KOPT-K1 (cell line): ENCODE measurements around the gene NBPF3.
"Not testable (repeated sequence)": the region's sequence is repeated elsewhere in the genome, so short reads cannot be mapped to it uniquely, and the experiment has no call there.

Source experiments
- H3K27ac ChIP-seq: fragments of 200-600 bp; sonication (generic); 2 replicates; pipeline ENCODE4 v1.5.1; 2016; ENCODE audit warnings: antibody characterized with exemption, mild to moderate bottlenecking, low read depth, low read length; ENCODE audit not compliant: poor library complexity, severe bottlenecking
- H3K36me3 ChIP-seq: fragments of 200-600 bp; sonication (generic); 2 replicates; pipeline ENCODE4 v1.5.1; 2017; ENCODE audit warnings: antibody characterized with exemption, mild to moderate bottlenecking, low read length, moderate library complexity; ENCODE audit not compliant: insufficient read depth
- H3K9me3 ChIP-seq: fragments of 200-600 bp; sonication (generic); 2 replicates; pipeline ENCODE4 v1.5.1; 2017; ENCODE audit warnings: antibody characterized with exemption, low read length, mild to moderate bottlenecking; ENCODE audit not compliant: insufficient read depth, poor library complexity, severe bottlenecking

NBPF3 gene

GRCh38 chr1:21517660-21518480 lies 77.9 kb downstream of the NBPF3 start:
- no peak overlapping the region for H3K27ac ChIP-seq

GRCh38 chr1:21518774-21519455 lies 79.0 kb downstream of the NBPF3 start:
- no peak overlapping the region for H3K27ac ChIP-seq
- no peaks in the 10 kb centered on the region for H3K36me3 ChIP-seq
- H3K9me3 ChIP-seq, result no peaks in the 10 kb centered on the region

More at GRCh38 chr1:21517660-21518480, 77.9 kb downstream of the NBPF3 start:
- H3K36me3 ChIP-seq, result no peaks in the 10 kb centered on the region
- H3K9me3 ChIP-seq, result no peaks in the 10 kb centered on the region

- H3K36me3 ChIP-seq, H3K9me3 ChIP-seq, H3K27ac ChIP-seq: not testable (repeated sequence)
Measured at GRCh38 chr1:21519486-21520070, 79.6 kb downstream of the NBPF3 start.

GRCh38 chr1:21520899-21521716 lies 81.2 kb downstream of the NBPF3 start:
- H3K36me3 ChIP-seq, result no peaks in the 10 kb centered on the region
- H3K9me3 ChIP-seq, result no peaks in the 10 kb centered on the region
- H3K27ac ChIP-seq, result no peak overlapping the region

- Histone ChIP-seq H3K36me3 (no peaks in the 10 kb centered on the region), H3K27ac (no peak overlapping the region)
Measured at GRCh38 chr1:21521717-21522060, 81.8 kb downstream of the NBPF3 start.

GRCh38 chr1:21522525-21523038 lies 82.6 kb downstream of the NBPF3 start:
- no peak overlapping the region for H3K27ac ChIP-seq
- no peaks in the 10 kb centered on the region for H3K9me3 ChIP-seq

More at GRCh38 chr1:21521717-21522060, 81.8 kb downstream of the NBPF3 start:
- H3K9me3 ChIP-seq, result no peaks in the 10 kb centered on the region

GRCh38 chr1:21523297-21523813 lies 83.4 kb downstream of the NBPF3 start:
- no peaks in the 10 kb centered on the region for H3K36me3 ChIP-seq
- no peak overlapping the region for H3K27ac ChIP-seq
- H3K9me3 ChIP-seq, result no peaks in the 10 kb centered on the region

More at GRCh38 chr1:21522525-21523038, 82.6 kb downstream of the NBPF3 start:
- no peaks in the 10 kb centered on the region for H3K36me3 ChIP-seq

- H3K36me3 ChIP-seq, result no peaks in the 10 kb centered on the region
- H3K9me3 ChIP-seq, result no peaks in the 10 kb centered on the region
- no peak overlapping the region for H3K27ac ChIP-seq
Measured at GRCh38 chr1:21524220-21524619, 84.3 kb downstream of the NBPF3 start.

- no peaks in the 10 kb centered on the region for H3K9me3 ChIP-seq
- H3K27ac ChIP-seq, result no peak overlapping the region
- H3K36me3 ChIP-seq, result no peaks in the 10 kb centered on the region
Measured at GRCh38 chr1:21524686-21525339, 84.9 kb downstream of the NBPF3 start.

GRCh38 chr1:21525340-21525717 lies 85.4 kb downstream of the NBPF3 start:
- no peak overlapping the region for H3K27ac ChIP-seq
- H3K36me3 ChIP-seq, result no peaks in the 10 kb centered on the region
- no peaks in the 10 kb centered on the region for H3K9me3 ChIP-seq

- Histone ChIP-seq H3K36me3 (no peaks in the 10 kb centered on the region), H3K9me3 (no peaks in the 10 kb centered on the region), H3K27ac (no peak overlapping the region)
Measured at GRCh38 chr1:21526441-21526840, 86.5 kb downstream of the NBPF3 start.

GRCh38 chr1:21530368-21531016 lies 90.6 kb downstream of the NBPF3 start:
- Histone ChIP-seq H3K27ac (no peak overlapping the region), H3K9me3 (no peaks in the 10 kb centered on the region), H3K36me3 (no peaks in the 10 kb centered on the region)

- no peaks in the 10 kb centered on the region for H3K36me3 ChIP-seq
- H3K9me3 ChIP-seq, result no peaks in the 10 kb centered on the region
- H3K27ac ChIP-seq, result no peak overlapping the region
Measured at GRCh38 chr1:21531241-21531640, 91.3 kb downstream of the NBPF3 start.

- Histone ChIP-seq H3K9me3 (no peaks in the 10 kb centered on the region), H3K27ac (no peak overlapping the region), H3K36me3 (no peaks in the 10 kb centered on the region)
Measured at GRCh38 chr1:21532496-21532895, 92.6 kb downstream of the NBPF3 start.
